ENCODE data around the gene SLC35A3. TPM values are rescaled to one million over a fixed set of nuclear protein-coding genes. Genes with fewer than 3 reads are reported as not detected.
A peak's percentile ranks its signal among the peaks of the same experiment; 100 is the strongest.
"Not testable (repeated sequence)": the region's sequence is repeated elsewhere in the genome, so short reads cannot be mapped to it uniquely, and the experiment has no call there.

Gene SLC35A3
- total RNA-seq, 1 donor: 35.8 TPM

GRCh38 chr1:99963041-99963795 lies 6.6 kb upstream of the SLC35A3 start:
- DNase-seq (ENCODE audit: low read depth): peak; percentile 67
- TF ChIP-seq, protein P1, sequence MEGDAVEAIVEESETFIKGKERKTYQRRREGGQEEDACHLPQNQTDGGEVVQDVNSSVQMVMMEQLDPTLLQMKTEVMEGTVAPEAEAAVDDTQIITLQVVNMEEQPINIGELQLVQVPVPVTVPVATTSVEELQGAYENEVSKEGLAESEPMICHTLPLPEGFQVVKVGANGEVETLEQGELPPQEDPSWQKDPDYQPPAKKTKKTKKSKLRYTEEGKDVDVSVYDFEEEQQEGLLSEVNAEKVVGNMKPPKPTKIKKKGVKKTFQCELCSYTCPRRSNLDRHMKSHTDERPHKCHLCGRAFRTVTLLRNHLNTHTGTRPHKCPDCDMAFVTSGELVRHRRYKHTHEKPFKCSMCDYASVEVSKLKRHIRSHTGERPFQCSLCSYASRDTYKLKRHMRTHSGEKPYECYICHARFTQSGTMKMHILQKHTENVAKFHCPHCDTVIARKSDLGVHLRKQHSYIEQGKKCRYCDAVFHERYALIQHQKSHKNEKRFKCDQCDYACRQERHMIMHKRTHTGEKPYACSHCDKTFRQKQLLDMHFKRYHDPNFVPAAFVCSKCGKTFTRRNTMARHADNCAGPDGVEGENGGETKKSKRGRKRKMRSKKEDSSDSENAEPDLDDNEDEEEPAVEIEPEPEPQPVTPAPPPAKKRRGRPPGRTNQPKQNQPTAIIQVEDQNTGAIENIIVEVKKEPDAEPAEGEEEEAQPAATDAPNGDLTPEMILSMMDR (IDR thresholded peaks at IDR 0.05; ENCODE audit: insufficient read depth, low read length): no peak
- no peak overlapping the region for H3K4me3 ChIP-seq (ENCODE audit: low read depth, low read length)

DNA sequence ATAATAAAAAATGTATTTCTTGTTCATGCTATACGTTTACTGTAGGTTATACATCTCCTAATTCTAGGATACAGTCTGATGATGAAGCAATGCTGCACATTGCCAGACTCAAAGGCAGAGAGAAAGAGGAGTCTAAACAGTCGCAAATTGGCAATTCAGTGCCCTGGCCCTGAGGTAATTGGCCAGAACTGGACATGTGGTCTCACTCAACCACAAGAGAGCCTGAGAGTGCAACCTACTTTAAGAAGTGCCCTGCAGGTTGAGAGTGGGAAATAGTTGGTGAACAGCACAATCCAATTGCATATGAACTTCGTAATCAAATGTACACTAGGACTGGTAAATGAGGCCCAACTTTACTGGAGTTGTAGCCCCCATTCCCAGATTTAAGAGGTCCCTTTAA lies 5.0 kb upstream of the SLC35A3 start:
- H3K4me3 ChIP-seq (ENCODE audit: low read depth, low read length): no peak overlapping the region
- DNase-seq (ENCODE audit: low read depth): no peak
- TF ChIP-seq, protein P1 (IDR thresholded peaks at IDR 0.05; ENCODE audit: insufficient read depth, low read length): no peak

DNA sequence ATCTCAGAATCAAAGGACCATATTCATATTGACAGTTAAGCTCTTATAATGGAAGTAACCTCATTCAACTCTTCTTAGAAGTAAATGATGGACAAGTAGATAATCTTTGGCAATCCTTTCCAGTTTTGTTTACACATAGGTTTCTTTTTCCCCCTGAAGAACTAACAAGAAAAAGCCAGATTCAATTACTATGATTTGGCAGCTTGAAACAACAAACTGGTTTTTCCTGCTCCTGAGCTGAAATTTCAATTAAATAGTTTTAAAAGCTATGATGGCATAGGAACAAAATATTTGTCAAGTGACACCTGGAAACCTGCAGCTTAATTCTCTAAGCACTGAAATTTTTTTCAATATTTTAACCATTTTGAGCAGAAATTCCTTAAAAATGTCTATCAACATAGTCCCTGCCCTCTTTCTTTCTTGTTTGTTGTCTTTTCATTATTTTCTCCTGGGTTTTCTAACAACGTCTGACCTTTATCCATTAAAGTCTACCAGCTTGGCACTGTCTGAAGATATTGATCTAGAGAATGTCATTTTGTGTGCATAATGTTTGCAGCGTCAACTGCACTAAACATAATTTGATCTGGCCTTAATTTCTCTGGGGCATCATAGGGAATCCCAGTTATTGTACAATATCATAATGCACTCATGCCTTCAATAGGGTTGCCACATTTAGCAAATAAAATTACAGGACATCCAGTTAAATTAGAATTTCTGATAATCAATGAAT lies 4.0 kb upstream of the SLC35A3 start:
- DNase-seq (ENCODE audit: low read depth): no peak
- H3K4me3 ChIP-seq (ENCODE audit: low read depth, low read length): no peak overlapping the region
- TF ChIP-seq, protein P1 (IDR thresholded peaks at IDR 0.05; ENCODE audit: insufficient read depth, low read length): no peak

GRCh38 chr1:99968214-99968613 lies 1.6 kb upstream of the SLC35A3 start:
- no peak overlapping the region for H3K4me3 ChIP-seq (ENCODE audit: low read depth, low read length)
- TF ChIP-seq, protein P1 (IDR thresholded peaks at IDR 0.05; ENCODE audit: insufficient read depth, low read length): no peak
- DNase-seq (ENCODE audit: low read depth): no peak

DNA sequence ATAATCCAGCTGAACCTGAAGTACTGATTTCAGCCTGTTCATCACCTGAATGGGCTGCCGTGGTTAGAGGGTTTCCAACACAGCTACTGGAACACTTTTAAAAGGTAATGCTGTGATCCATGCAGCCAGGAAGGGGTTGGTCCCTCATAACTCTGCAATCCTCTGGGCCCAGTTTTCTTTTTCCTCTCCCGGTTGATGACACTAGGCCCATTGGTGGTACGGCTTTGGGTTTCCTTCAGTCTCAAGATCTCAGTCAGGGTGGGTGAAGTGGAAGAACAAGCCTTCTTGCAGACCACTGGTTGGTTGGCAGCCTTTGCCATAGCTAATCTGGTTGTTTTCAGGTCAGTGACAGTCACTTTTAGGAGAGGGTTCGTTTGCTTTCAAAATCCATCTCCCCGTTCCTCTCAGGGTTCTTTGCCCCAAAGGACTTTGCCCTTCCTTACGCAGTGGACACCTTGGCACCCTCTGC lies 502 bp upstream of the SLC35A3 start:
- peak overlapping the region; percentile 94 for H3K4me3 ChIP-seq (ENCODE audit: low read depth, low read length)
- TF ChIP-seq, protein P1 (IDR thresholded peaks at IDR 0.05; ENCODE audit: insufficient read depth, low read length): no peak
- peak; percentile 28 for DNase-seq (ENCODE audit: low read depth)

- H3K4me3 ChIP-seq (ENCODE audit: low read depth, low read length): peak overlapping the region; percentile 94
- peak; percentile 17 for DNase-seq (ENCODE audit: low read depth)
- TF ChIP-seq, protein P1 (IDR thresholded peaks at IDR 0.05; ENCODE audit: insufficient read depth, low read length): no peak
Measured at GRCh38 chr1:99970713-99971255, 988 bp downstream of the SLC35A3 start.

DNA sequence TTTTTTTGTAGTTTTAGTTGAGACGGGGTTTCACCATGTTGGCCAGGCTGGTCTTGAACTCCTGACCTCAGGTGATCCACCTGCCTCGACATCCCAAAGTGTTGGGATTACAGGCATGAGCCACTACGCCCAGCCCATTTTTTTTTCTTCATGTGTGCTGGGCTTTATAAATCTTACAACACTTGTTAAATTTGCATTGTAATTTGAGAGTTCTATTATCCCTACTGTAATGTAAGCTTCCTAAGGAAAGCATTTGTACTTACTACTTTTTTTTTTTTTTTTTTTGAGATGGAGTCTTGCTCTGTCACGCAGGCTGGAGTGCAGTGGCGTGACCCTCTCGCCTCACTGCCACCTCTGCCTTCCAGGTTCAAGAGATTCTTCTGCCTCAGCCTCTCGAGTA lies 2.3 kb downstream of the SLC35A3 start:
- H3K4me3 ChIP-seq (ENCODE audit: low read depth, low read length); DNase-seq (ENCODE audit: low read depth): not testable (repeated sequence)

Data from fibroblast of the aortic adventitia (primary cell).